NCI-H345 (cell line): ENCODE data around the gene LRTM1.

Experiments used
- DNase-seq: peaks from one replicate; lab custom pipeline; 2025; lab: John Stamatoyannopoulos, UW

Gene LRTM1

DNA sequence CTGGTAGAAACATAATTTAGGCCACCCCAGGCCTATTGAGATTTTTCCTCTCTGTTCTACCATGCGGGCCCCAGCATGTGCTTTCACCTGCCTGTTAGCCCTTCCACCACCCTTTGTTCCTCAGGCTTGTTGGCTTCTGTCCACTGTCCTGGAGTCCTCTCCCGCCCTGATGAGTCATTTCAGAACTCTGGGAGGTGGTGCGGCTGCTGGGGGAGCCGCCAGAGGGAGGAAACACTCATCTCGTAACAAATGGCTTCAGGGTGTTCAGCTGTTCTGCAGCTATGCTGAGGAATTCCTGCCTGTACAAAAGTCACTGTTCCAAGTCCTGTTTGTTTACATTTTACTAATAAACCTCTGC lies 36.3 kb downstream of the LRTM1 start:
- peak; percentile 53 for DNase-seq

- no peak for DNase-seq
Measured at GRCh38 chr3:54889731-54890130, 38.1 kb downstream of the LRTM1 start.

DNA sequence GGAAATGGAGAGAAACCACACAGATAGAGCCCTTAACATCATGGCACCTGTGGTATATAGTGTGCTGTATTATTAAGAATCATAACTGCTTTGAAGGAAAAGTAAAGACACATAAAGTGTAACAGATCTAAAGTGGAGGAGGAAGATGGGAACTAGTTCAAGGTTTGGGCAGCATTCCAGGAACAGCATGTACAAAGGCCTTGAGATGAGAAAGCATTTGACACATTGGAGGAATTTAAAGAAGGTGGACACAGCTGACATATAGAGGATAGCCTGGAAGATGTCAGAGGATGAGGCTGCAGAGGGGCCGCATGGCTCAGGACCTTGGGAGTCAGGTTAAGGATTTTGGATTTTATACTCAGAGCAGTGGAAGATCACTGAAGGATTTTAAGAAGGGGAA lies 39.0 kb downstream of the LRTM1 start:
- no peak for DNase-seq

- DNase-seq, result no peak
Measured at GRCh38 chr3:54888162-54888561, 39.7 kb downstream of the LRTM1 start.

- DNase-seq, result no peak
Measured at GRCh38 chr3:54882129-54882833, 45.6 kb downstream of the LRTM1 start.

DNA sequence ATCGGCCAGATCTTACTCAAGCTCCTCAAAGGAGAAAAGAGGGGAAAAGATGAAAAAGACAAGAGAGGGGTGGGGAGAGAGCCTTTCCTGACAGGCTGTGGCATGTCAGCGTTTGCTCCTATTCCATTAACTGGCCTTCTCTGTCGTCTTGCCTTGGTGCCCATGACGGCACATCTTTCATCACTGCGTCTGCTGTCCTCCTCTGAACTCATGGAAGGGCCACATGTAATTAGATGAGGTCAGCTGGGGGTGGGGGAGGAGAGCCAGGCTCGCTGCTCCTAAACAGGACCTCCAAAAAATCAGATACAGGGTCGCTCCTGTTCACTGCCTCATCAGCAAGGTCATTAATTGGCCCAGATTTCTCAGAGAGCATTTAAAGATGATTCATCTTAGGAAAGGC lies 49.7 kb downstream of the LRTM1 start:
- DNase-seq, result no peak

DNA sequence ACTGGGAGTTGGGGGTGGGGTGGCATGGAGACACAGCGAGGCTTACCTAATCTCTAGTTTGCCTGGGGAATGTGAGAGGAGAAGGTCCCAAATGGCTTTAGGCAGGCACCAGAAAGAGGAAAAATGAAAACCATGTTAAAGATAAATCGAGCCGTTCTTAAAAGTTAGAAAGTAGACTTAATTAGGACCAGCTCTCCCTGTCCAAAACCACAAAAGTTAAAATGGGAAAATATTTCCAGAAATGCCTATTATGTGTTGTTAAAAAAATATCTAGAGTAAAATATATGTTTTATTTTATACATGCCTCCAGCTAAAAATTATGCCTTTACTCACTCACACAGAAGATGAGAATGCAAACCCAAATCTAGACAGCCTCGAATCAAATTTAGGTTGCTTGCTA lies 50.1 kb downstream of the LRTM1 start:
- DNase-seq, result no peak

DNA sequence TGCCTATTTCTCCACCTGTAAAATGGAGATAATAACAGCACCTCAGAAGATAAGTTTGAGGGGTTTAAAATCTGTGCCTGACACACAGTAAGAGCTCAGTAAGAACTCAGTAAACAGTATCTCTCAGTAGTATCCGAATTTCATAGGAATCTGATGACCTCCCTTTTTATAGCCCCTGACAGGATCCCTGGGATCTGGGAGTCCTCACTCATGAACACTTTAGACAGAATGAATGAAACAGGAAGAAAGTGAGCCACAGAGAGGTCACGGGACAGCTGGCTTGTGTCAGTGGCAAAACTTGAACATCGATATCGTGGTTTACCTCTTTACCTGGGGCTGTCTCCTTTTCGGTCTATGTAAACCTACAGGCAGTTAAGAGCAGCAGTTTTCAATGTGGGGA lies 51.2 kb downstream of the LRTM1 start:
- DNase-seq, result no peak

- DNase-seq, result no peak
Measured at GRCh38 chr3:54875596-54876268, 52.1 kb downstream of the LRTM1 start.

- no peak for DNase-seq
Measured at GRCh38 chr3:54874816-54875556, 52.9 kb downstream of the LRTM1 start.

GRCh38 chr3:54873059-54874010 lies 54.5 kb downstream of the LRTM1 start:
- DNase-seq, result no peak

GRCh38 chr3:54871867-54872266 lies 56.0 kb downstream of the LRTM1 start:
- no peak for DNase-seq

- no peak for DNase-seq
Measured at GRCh38 chr3:54870423-54870822, 57.4 kb downstream of the LRTM1 start.
